OCI-LY3 (cell line): ENCODE data around the gene TEAD1.

Source experiments
- H2AFZ ChIP-seq: fragments of 200-600, 300-600 bp; shearing (Covaris generic); 2 replicates; pipeline ENCODE4 v1.6.0; 2014; ENCODE audit warnings: antibody characterized with exemption, low read depth, low read length
- H3K27ac ChIP-seq: fragments of 200-600, 300-600 bp; sonication (generic); 2 replicates; pipeline ENCODE4 v1.5.1; 2014; ENCODE audit warnings: mild to moderate bottlenecking, low read length, moderate library complexity, mixed read lengths
- H3K27me3 ChIP-seq: fragments of 200-600, 300-600 bp; sonication (generic); 2 replicates; pipeline ENCODE4 v1.6.1; 2014; ENCODE audit warnings: low read depth, low read length, mixed read lengths
- H3K36me3 ChIP-seq: fragments of 200-600, 300-600 bp; sonication (generic); replicated peaks from 2 replicates; pipeline ENCODE3; 2014; ENCODE audit warnings: low read depth, low read length, mixed read lengths
- H3K4me1 ChIP-seq: fragments of 300-600, 200-600 bp; sonication (generic); 2 replicates; pipeline ENCODE4 v1.6.1; 2014; ENCODE audit warnings: low read length, mixed read lengths
- H3K4me2 ChIP-seq: fragments of 200-600, 300-600 bp; sonication (generic); 2 replicates; pipeline ENCODE4 v1.6.1; 2014; ENCODE audit warnings: low read length, mixed read lengths
- H3K4me3 ChIP-seq: fragments of 300-600, 200-600 bp; sonication (generic); 2 replicates; pipeline ENCODE4 v1.5.1; 2014; ENCODE audit warnings: antibody characterized with exemption, mild to moderate bottlenecking, low read length, moderate library complexity
- H3K79me2 ChIP-seq: fragments of 300-600, 200-600 bp; shearing (Covaris generic); 2 replicates; pipeline ENCODE4 v1.6.1; 2014; ENCODE audit warnings: mild to moderate bottlenecking, low read length, mixed read lengths
- H3K9ac ChIP-seq: fragments of 300-600, 200-600 bp; shearing (Covaris generic); 2 replicates; pipeline ENCODE4 v1.6.0; 2014; ENCODE audit warnings: mild to moderate bottlenecking, low read length, moderate library complexity
- H3K9me3 ChIP-seq: fragments of 200-600, 300-600 bp; shearing (Covaris generic); 2 replicates; pipeline ENCODE4 v1.6.1; 2014; ENCODE audit warnings: low read length, mixed read lengths; ENCODE audit not compliant: insufficient read depth
- H4K20me1 ChIP-seq: fragments of 200-600, 300-600 bp; sonication (generic); 2 replicates; pipeline ENCODE4 v1.6.1; 2016; ENCODE audit warnings: low read length, mixed read lengths; ENCODE audit not compliant: insufficient read depth
- CTCF ChIP-seq: fragments of 200-600, 300-600 bp; sonication (generic); IDR thresholded peaks from 2 replicates; pipeline ENCODE4 v1.5.1; 2014; ENCODE audit warnings: antibody characterized with exemption, low read length, low read depth
- EZH2phosphoT487 ChIP-seq: fragments of 200-600 bp; shearing (Covaris generic); IDR thresholded peaks from 2 replicates; pipeline ENCODE4 v1.6.1; 2018; ENCODE audit warnings: antibody characterized with exemption, mixed run types, low read depth

TEAD1 gene

GRCh38 chr11:12729941-12730340 lies 55.7 kb downstream of the TEAD1 start:
- no peaks in the 10 kb centered on the region for H3K4me1 ChIP-seq
- H3K4me2 ChIP-seq: no peak overlapping the region
- no peak overlapping the region for H3K27ac ChIP-seq
- H4K20me1 ChIP-seq: no peaks in the 10 kb centered on the region
- H3K9me3 ChIP-seq: no peaks in the 10 kb centered on the region
- no peaks in the 10 kb centered on the region for H3K36me3 ChIP-seq
- TF ChIP-seq EZH2phosphoT487: no peak
- TF ChIP-seq CTCF: no peak
- H2AFZ ChIP-seq: no peak overlapping the region
- H3K27me3 ChIP-seq: peaks cover 9% of the 10 kb centered on the region; the same call in 1 of the 2 replicates
- H3K79me2 ChIP-seq: no peaks in the 10 kb centered on the region
- H3K9ac ChIP-seq: no peak overlapping the region
- H3K4me3 ChIP-seq: no peak overlapping the region

- no peak overlapping the region for H3K27ac ChIP-seq
- H3K4me3 ChIP-seq: no peak overlapping the region
- peaks cover 9% of the 10 kb centered on the region; the same call in 1 of the 2 replicates for H3K27me3 ChIP-seq
- H3K9me3 ChIP-seq: no peaks in the 10 kb centered on the region
- no peak overlapping the region for H3K4me2 ChIP-seq
- H3K4me1 ChIP-seq: no peaks in the 10 kb centered on the region
- H4K20me1 ChIP-seq: no peaks in the 10 kb centered on the region
- H3K9ac ChIP-seq: no peak overlapping the region
- H3K36me3 ChIP-seq: no peaks in the 10 kb centered on the region
- H2AFZ ChIP-seq: no peak overlapping the region
- no peak for TF ChIP-seq CTCF
- no peak for TF ChIP-seq EZH2phosphoT487
- H3K79me2 ChIP-seq: no peaks in the 10 kb centered on the region
Measured at GRCh38 chr11:12731841-12732336, 57.7 kb downstream of the TEAD1 start.

GRCh38 chr11:12733091-12733490 lies 58.9 kb downstream of the TEAD1 start:
- H3K9me3 ChIP-seq: no peaks in the 10 kb centered on the region
- no peaks in the 10 kb centered on the region for H3K36me3 ChIP-seq
- no peak overlapping the region for H3K4me2 ChIP-seq
- no peaks in the 10 kb centered on the region for H3K79me2 ChIP-seq
- H3K4me3 ChIP-seq: no peak overlapping the region
- TF ChIP-seq EZH2phosphoT487 (no peak), CTCF (no peak)
- no peak overlapping the region for H3K27ac ChIP-seq
- no peak overlapping the region for H3K9ac ChIP-seq
- 0 out of 2 replicates have a peak, but pooled peaks cover 5% of the 10 kb centered on the region for H3K27me3 ChIP-seq
- no peak overlapping the region for H2AFZ ChIP-seq
- no peaks in the 10 kb centered on the region for H4K20me1 ChIP-seq
- H3K4me1 ChIP-seq: no peaks in the 10 kb centered on the region

DNA sequence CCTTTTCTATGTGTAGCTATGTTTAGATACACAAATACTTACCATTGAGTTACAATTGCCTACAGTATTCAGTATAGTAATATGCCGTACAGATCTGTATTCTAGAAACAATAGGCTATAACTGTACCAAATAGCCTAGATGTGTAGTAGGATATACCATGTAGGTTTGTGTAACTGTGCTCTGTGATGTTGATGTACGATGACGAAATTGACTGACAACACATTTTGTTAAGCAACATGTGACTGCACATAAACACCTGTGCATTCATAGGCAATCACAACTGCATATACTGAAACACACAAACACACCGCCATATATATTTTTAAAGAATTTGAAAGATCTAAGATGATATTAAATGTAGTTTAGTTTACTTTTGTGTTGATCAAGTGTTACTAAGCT lies 60.4 kb downstream of the TEAD1 start:
- Histone ChIP-seq H2AFZ (no peak overlapping the region), H4K20me1 (no peaks in the 10 kb centered on the region), H3K4me3 (no peak overlapping the region), H3K4me1 (no peaks in the 10 kb centered on the region), H3K79me2 (no peaks in the 10 kb centered on the region), H3K36me3 (no peaks in the 10 kb centered on the region), H3K27ac (no peak overlapping the region), H3K27me3 (0 out of 2 replicates have a peak, but pooled peaks cover 3% of the 10 kb centered on the region), H3K9me3 (no peaks in the 10 kb centered on the region), H3K4me2 (no peak overlapping the region), H3K9ac (no peak overlapping the region)
- TF ChIP-seq EZH2phosphoT487 (no peak), CTCF (no peak)
